GM12801 (cell line): ENCODE data around the gene RLN1.

Source experiments
- TF ChIP-seq, protein P1 (sequence below): IDR thresholded peaks from one replicate; pipeline ENCODE4 v1.5.1; 2011; ENCODE audit warnings: control low read depth; ENCODE audit not compliant: insufficient read length; ENCODE audit errors: extremely low read depth

RLN1 gene

DNA sequence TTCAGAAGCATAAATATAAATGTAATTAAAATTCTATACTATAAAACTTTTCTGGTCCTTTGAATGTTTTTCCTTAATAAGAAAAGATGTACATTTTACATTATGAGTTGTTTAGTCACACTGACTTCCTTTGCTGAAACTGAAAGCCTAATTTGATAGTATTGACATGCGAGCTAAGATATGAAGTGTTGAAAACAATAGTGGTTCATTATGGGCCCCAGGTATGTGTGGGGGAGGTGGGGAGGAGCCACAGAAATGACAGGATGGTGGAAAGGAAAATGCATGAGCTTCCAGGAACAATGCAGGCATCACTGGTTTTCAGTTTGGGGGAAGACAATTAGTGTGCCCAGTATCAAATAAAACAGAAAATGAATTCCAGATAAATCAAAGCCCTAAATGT lies 35.4 kb upstream of the RLN1 start:
- TF ChIP-seq, protein P1, sequence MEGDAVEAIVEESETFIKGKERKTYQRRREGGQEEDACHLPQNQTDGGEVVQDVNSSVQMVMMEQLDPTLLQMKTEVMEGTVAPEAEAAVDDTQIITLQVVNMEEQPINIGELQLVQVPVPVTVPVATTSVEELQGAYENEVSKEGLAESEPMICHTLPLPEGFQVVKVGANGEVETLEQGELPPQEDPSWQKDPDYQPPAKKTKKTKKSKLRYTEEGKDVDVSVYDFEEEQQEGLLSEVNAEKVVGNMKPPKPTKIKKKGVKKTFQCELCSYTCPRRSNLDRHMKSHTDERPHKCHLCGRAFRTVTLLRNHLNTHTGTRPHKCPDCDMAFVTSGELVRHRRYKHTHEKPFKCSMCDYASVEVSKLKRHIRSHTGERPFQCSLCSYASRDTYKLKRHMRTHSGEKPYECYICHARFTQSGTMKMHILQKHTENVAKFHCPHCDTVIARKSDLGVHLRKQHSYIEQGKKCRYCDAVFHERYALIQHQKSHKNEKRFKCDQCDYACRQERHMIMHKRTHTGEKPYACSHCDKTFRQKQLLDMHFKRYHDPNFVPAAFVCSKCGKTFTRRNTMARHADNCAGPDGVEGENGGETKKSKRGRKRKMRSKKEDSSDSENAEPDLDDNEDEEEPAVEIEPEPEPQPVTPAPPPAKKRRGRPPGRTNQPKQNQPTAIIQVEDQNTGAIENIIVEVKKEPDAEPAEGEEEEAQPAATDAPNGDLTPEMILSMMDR, result no peak

DNA sequence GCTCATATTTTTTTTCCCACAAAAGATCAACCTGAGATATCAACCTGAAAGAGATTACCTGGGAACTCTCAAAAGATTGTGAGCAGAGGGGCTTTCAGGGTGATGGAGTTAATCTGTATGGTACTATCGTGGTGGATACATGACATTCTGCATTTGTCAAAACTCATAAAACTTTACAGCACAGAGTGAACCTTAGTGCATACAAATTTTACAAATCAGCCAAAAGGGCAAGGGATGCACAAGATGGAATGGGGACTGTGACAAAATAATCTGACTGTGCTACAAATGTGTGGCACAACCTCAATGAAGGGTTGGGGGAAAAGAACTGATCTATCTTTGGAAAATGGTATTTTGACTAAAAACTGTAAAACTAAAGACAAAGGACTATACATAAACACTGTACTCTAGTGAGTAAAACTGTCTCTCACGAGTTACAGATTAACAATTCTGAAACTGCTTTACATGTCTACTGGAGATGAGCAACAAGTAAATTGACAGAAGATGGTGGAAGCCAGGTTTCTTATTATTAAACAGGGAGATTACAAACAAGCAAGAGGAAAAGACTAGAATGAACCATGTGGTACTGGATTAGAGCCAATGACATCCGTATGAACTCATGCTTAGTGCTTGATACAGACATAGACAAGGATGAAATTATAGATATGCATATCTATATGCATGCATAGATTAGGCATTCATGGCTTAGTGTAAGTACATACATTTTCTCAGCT lies 24.8 kb upstream of the RLN1 start:
- TF ChIP-seq, protein P1, result no peak

DNA sequence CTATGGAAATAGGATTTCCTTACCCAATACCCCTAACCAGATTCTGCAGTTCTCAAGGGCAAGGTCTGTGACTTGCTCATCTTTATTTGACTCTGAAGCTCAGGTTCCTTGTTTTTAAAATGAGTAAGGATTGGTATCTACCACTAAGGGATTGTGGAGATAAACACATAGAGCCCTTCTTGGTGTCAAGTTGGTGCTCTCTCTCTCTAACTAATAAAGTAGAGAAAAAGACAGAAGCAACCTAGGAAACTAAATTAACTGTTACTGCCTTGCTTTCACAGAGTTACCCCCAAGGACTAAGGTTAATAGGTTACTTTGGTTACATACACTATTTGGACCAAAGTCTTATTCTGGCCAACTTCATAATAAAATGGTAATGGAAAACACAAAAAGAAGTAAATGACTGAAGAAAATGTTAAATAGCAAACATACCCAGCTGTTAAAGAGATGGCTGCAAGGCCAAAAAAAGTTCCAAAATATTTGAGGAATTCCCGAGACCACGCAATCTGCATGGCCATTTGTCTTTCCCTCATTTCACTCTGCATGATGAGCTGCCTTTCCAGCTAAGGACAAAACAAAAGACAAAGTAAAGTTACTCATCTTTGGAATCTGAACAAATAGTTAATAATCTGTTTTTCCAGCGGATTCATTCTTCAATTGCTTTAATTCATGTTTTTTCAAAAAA lies 21.8 kb upstream of the RLN1 start:
- TF ChIP-seq, protein P1, result no peak

DNA sequence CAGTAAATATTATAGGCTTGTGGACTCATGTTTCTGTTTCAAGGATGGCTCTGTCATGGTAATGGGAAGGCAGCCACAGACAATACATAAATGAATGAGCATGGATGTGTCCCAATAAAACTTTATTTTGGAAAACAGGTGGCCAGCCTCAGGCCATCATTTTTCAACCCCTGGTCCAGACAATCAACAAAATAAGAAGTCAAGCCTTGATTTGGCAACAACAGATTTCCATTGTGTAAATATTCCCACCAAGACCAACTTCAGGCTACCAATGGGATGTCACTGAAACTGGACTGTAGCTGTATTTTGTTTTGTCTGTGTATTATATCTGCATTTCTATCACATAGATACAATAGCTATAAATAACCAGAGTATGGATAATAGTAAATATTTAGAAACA lies 20.7 kb upstream of the RLN1 start:
- TF ChIP-seq, protein P1, result no peak

DNA sequence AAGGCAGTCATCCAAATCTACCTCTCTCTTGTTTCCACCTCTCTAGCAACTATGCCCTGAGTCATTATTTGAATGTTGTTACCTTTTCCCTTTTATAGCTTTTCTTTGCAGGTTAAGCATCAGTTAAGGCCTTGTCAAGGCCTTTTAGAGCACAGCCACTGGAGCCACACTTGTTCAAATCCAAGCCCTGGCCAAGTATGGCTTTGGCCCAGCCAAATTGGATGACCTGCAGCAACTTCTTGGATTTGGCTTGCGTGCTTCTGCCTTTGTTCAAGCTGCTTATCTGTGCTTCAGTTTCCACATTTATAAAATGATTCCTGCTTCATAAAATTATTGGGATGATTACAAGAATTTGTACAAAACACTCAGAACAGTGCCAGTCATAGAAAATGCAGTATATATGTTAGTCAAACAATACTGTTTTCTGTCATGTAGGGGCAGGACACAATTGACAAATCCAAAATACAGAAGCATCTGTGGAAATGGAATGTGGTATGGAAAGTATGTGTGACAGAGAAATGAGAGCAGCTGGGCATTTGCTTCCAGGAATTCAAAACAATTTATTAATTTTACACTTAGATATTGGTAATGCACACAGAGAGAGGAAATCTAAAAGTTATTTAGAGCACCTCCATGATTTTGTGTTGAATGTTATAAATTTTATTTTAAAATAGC lies 17.9 kb upstream of the RLN1 start:
- TF ChIP-seq, protein P1, result no peak

DNA sequence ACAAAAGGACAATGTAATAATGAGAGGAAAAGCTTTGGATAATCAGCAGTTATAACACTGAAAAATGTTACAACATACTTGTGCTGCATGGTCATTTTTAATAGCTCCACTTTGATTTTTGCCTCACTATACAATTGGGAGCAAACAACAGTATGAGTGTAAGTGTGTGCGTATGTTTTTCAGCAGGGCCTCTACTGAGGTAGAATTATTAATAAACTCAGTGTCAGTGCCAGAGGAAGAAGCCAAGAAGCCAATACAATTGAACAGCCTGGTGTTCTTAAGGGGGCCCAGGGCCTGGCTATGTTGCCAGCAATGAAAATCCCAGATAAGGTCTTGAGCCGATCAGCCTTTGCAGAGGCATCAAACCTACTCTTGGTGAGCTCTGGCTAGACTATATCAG lies 16.1 kb upstream of the RLN1 start:
- TF ChIP-seq, protein P1, result no peak

DNA sequence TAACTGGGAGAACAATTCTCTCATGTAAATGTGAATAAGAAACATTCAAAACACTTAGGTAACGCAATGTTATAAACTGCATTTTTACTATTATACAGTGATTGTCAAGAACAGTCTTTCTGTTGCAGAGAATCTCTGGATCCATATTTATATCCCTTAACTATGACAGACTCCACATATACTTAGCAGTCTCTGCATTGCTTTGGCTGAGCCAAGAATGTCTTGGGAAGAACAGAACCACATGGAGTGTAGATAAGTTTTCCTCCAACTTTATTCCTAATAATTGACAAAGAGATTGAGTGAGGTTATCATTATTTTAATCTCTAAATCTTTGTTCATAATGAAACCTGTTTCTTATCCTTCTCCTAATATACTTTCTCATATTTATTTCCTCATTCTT lies 15.6 kb upstream of the RLN1 start:
- TF ChIP-seq, protein P1, result no peak
